C4-2B (cell line): ENCODE measurements around the gene ARHGAP10.

Source experiments
- H3K27ac ChIP-seq: fragments of 450-650 bp; 2 replicates; pipeline ENCODE4 v1.5.1; 2017
- ZFX ChIP-seq: fragments of 450-650 bp; IDR thresholded peaks from 2 replicates; pipeline ENCODE4 v1.6.1; 2017
- TF ChIP-seq, protein P1 (sequence below): fragments of 450-650 bp; conservative IDR thresholded peaks from 2 replicates; pipeline ENCODE4 v1.5.1; 2017; ENCODE audit warnings: mild to moderate bottlenecking

Gene ARHGAP10

DNA sequence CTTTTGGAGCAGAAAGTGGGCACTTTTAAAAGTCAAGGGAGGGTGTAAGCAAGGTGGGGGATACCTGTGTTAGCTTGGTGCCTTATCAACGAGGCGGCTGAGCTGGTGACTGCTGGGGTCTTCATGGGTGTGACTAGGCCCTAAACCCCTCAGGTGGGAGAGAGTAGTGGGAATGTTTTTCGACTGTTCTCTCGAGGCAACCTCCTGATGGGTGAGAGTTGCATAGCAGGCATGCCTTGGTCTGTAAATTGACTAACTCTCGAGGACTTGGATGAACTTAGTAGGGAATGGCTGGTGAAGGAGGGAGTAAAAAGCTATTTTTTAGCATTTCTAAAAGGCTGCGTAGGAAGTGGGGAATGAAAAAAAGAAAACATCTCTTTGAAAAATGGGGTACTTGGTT, 80.0 kb downstream of the ARHGAP10 start:
- TF ChIP-seq ZFX, result no peak
- TF ChIP-seq, protein P1, sequence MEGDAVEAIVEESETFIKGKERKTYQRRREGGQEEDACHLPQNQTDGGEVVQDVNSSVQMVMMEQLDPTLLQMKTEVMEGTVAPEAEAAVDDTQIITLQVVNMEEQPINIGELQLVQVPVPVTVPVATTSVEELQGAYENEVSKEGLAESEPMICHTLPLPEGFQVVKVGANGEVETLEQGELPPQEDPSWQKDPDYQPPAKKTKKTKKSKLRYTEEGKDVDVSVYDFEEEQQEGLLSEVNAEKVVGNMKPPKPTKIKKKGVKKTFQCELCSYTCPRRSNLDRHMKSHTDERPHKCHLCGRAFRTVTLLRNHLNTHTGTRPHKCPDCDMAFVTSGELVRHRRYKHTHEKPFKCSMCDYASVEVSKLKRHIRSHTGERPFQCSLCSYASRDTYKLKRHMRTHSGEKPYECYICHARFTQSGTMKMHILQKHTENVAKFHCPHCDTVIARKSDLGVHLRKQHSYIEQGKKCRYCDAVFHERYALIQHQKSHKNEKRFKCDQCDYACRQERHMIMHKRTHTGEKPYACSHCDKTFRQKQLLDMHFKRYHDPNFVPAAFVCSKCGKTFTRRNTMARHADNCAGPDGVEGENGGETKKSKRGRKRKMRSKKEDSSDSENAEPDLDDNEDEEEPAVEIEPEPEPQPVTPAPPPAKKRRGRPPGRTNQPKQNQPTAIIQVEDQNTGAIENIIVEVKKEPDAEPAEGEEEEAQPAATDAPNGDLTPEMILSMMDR, result no peak
- no peak overlapping the region for H3K27ac ChIP-seq

DNA sequence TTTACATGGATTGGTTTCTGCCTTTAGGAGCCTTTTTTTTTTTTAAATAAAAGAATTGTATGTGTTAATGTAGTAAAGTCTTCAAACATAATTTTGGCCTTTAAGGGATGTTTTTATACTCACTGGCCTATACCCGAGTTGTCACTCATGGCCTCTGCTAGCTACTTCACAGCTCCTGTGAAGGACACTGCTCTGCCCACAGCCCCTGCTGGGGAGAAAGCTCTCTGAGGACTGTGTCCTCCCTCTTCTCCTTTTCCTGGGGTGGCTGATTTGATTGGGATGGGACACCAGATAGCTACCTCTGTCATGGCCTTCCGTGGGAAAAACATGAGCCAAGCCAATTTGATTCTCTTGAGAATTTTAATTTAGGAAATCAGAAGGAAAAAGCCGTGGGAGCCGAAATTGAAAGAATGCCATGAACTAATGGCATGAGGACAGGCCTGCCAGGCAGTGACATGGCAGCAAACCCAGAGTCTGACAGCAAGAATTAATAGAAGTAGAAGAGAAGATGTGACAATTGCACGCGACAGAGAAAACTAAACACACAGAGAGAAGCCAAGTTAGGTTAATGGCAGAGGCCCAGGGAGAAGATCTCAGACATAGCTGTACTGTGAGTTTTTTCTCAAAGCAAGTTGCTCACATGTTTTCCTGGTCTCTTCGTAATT, 81.4 kb downstream of the ARHGAP10 start:
- TF ChIP-seq, protein P1, result no peak
- TF ChIP-seq ZFX, result no peak
- no peak overlapping the region for H3K27ac ChIP-seq

DNA sequence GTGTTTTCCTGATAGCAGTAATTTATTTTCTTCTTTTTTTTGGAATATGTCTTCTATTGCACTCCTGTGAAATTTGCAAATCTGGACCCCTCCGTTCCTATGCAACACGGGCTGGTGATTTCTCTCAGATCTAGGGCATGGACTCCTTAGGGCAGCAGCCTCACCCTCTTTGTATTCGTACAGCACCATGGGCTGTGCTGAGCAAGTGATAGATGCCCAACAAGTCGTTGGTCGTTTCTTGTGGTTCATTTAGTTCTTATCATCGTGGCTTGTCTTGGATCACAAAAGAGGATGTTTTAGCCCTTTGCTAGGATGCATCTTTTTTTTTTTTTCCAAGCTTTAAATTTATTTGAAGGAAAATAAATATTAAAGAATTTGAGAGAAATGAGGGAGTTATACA, 82.1 kb downstream of the ARHGAP10 start:
- TF ChIP-seq ZFX, result no peak
- TF ChIP-seq, protein P1, result no peak
- H3K27ac ChIP-seq, result no peak overlapping the region

DNA sequence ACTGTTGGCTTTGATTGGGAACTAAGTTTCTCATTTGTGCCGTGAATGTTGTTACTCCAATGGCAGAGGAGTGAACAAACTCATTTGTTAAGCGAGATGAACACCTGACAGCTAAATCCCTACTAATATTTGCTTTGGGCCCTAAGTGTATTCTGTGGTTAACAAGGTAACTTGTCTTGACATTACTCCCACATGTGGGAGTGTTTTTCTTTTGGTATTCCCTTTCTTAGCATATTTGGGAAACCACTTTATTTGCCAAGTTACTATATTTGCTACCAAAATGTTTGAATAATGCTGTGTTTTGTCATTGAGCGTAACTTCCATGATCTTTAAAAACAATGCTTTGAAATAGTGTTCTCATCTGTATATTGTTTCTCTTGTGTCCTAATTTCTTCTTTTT, 82.5 kb downstream of the ARHGAP10 start:
- TF ChIP-seq ZFX, result no peak
- TF ChIP-seq, protein P1, result no peak
- H3K27ac ChIP-seq, result no peak overlapping the region

DNA sequence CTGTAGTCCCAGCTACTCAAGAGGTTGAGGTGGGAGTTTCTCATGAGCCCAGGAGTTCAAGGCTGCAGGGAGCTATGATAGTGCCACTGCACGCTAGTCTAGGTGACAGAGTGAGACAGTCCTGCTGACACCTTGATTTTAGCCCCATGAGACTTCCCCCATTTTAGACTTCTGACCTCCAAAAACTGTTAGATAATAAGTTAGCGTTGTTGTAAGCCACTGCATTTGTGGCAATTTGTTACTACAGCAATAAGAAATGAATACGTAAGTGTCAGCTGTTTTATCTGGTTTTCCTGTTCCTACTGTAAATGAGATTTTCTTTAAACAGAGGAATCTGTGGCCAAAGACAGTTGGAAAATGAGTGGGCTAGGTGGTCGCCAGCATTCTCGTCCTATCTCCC, 83.9 kb downstream of the ARHGAP10 start:
- TF ChIP-seq ZFX, result no peak
- TF ChIP-seq, protein P1, result no peak
- H3K27ac ChIP-seq, result no peak overlapping the region

DNA sequence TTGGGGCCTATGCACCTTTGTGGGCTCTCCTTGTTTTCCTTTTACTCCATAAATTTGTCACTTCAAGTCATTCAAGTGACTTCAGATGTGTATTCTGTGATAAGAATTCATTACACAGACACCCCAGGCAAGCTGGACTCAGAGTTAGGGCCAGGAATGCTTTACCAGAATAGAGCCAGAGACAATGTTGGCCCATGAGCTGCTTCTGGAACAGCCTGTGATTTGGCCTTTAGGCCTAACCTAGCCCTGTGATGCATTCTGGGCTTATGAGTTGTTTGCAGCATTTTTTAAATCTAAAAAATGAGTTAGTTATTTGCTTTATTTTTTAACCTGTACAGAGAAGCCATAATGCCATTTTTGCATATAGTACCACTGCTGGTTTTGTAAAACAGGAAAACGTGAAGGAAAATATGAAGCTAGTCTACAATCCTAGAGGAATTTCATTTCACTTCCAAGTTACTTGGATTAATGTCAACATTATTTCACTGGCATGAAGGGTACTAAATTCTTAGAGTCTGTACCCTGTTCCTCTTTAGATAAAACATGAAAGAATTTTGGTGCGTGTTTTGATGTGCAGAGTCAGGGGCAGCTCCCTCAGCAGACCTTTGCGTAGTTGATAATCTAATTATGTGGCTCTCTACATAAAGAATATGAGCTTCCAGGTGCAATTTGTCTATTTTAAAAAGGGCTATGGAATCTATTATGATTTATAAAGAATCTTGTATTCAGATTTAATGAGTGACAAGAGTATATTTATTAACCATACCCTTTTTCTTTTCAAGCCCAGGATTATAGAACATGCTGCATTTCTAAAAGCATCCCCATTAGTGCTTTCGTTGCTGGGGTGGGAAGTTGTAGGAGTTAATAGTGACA, 84.7 kb downstream of the ARHGAP10 start:
- TF ChIP-seq ZFX, result no peak
- TF ChIP-seq, protein P1, result no peak
- H3K27ac ChIP-seq, result no peak overlapping the region

DNA sequence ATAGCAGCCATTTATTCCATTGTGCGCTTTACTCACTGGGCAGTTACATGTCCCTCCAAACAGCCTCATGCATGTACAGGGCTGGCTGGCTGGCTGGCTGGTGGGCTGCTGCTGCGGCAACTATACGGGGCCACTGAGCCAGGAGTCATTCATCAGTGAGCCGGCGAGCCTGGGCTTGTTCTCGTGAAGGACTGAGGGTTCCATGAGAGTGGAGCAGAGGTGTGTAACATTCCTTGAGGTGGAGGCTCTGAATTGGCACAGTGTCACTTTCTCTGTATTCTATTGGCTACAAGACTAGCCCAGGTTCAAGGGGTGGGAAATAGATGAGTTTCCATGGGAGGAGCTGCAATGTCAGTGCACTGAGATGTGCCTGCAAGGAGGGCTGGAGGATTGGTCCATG, 89.1 kb downstream of the ARHGAP10 start:
- TF ChIP-seq ZFX, result no peak
- TF ChIP-seq, protein P1, result no peak
- no peak overlapping the region for H3K27ac ChIP-seq
